ENCODE results near the gene FAF2. TPM values are rescaled to one million over a fixed set of nuclear protein-coding genes. Genes with fewer than 3 reads are reported as not detected.

The FAF2 gene
- total and polyA plus RNA-seq, 3 donors from 2014 or later, result 53.9 to 57.6 (median 55.0) TPM

- no peaks in the 10 kb centered on the region for H3K27me3 ChIP-seq
- WGBS, 2 donors, result 76 to 80% methylated on average over 19 to 28 of the region's 28 CpGs
Observed at GRCh38 chr5:176531902-176532493, 83.8 kb downstream of the FAF2 start.

GRCh38 chr5:176532795-176533194 is 84.6 kb downstream of the FAF2 start:
- DNase-seq, result no peak
- Histone ChIP-seq H3K36me3 (ENCODE audit: low read depth, missing control alignments) (no peaks in the 10 kb centered on the region), H3K4me3 (no peak overlapping the region), H3K9me3 (no peaks in the 10 kb centered on the region), H3K27ac (no peak overlapping the region), H3K27me3 (no peaks in the 10 kb centered on the region), H3K4me1 (peaks cover 56% of the 10 kb centered on the region)
- whole genome bisulfite sequencing, 2 donors, result 91 to 93% methylated on average over 7 to 9 of the region's 9 CpGs
- intact Hi-C loops (cut with DNase I; ENCODE audit: low total_unique reads), result loop anchor here (10.0 kb wide), 1 partner anchor 118 kb away; the partner anchor contains the start of gene CLTB
- TF ChIP-seq POLR2A (IDR thresholded peaks at IDR 0.05) (no peak), CTCF (IDR thresholded peaks at IDR 0.05) (no peak)

More at GRCh38 chr5:176531902-176532493, 83.8 kb downstream of the FAF2 start:
- no peak for TF ChIP-seq POLR2A (IDR thresholded peaks at IDR 0.05)
- no peak for TF ChIP-seq CTCF (IDR thresholded peaks at IDR 0.05)
- no peak overlapping the region for H3K4me3 ChIP-seq
- no peaks in the 10 kb centered on the region for H3K9me3 ChIP-seq
- intact Hi-C loops (cut with DNase I; ENCODE audit: low total_unique reads), result loop anchor here (10.0 kb wide), 1 partner anchor 117 kb away; the partner anchor contains the start of gene CLTB
- H3K27ac ChIP-seq, result no peak overlapping the region
- no peak for DNase-seq
- no peaks in the 10 kb centered on the region for H3K36me3 ChIP-seq (ENCODE audit: low read depth, missing control alignments)
- peaks cover 56% of the 10 kb centered on the region for H3K4me1 ChIP-seq

GRCh38 chr5:176533390-176533789 is 85.2 kb downstream of the FAF2 start:
- 41 to 47% methylated on average over 8 of the region's 8 CpGs for WGBS, 2 donors
- peaks cover 58% of the 10 kb centered on the region for H3K4me1 ChIP-seq
- H3K27ac ChIP-seq, result peak overlapping the region in 1 of 2 donors; percentile 99
- no peak for TF ChIP-seq POLR2A (IDR thresholded peaks at IDR 0.05)
- TF ChIP-seq CTCF (IDR thresholded peaks at IDR 0.05), result no peak
- no peaks in the 10 kb centered on the region for H3K36me3 ChIP-seq (ENCODE audit: low read depth, missing control alignments)
- H3K9me3 ChIP-seq, result no peaks in the 10 kb centered on the region
- DNase-seq, result no peak
- H3K27me3 ChIP-seq, result no peaks in the 10 kb centered on the region
- H3K4me3 ChIP-seq, result no peak overlapping the region
- intact Hi-C loops (cut with DNase I; ENCODE audit: low total_unique reads), result loop anchor here (10.0 kb wide), 1 partner anchor 119 kb away; the partner anchor contains the start of gene CLTB

- peaks cover 53% of the 10 kb centered on the region for H3K4me1 ChIP-seq
- TF ChIP-seq CTCF (IDR thresholded peaks at IDR 0.05), result no peak
- TF ChIP-seq POLR2A (IDR thresholded peaks at IDR 0.05), result no peak
- no peaks in the 10 kb centered on the region for H3K9me3 ChIP-seq
- no peaks in the 10 kb centered on the region for H3K36me3 ChIP-seq (ENCODE audit: low read depth, missing control alignments)
- WGBS, 2 donors, result 17 to 64% methylated on average over 5 to 10 of the region's 10 CpGs
- H3K27ac ChIP-seq, result peak overlapping the region in 1 of 2 donors; percentile 99
- intact Hi-C loops (cut with DNase I; ENCODE audit: low total_unique reads), result loop anchor here (10.0 kb wide), 1 partner anchor 119 kb away; the partner anchor contains the start of gene CLTB
- no peak overlapping the region for H3K4me3 ChIP-seq
- peak; percentile 27 for DNase-seq
- H3K27me3 ChIP-seq, result no peaks in the 10 kb centered on the region
Observed at GRCh38 chr5:176533894-176534611, 85.9 kb downstream of the FAF2 start.
